Stimulated activated CD4-positive, alpha-beta T cell treated with anti-CD3 and anti-CD28 coated beads, Interleukin-4, amount 100 ng/mL, for 1 hour (primary cell): ENCODE data around the gene PFDN1.

Experiments used
- DNase-seq: peaks from one replicate; pipeline ENCODE4 v3.0.0-alpha.2; 2020

Gene PFDN1

DNA sequence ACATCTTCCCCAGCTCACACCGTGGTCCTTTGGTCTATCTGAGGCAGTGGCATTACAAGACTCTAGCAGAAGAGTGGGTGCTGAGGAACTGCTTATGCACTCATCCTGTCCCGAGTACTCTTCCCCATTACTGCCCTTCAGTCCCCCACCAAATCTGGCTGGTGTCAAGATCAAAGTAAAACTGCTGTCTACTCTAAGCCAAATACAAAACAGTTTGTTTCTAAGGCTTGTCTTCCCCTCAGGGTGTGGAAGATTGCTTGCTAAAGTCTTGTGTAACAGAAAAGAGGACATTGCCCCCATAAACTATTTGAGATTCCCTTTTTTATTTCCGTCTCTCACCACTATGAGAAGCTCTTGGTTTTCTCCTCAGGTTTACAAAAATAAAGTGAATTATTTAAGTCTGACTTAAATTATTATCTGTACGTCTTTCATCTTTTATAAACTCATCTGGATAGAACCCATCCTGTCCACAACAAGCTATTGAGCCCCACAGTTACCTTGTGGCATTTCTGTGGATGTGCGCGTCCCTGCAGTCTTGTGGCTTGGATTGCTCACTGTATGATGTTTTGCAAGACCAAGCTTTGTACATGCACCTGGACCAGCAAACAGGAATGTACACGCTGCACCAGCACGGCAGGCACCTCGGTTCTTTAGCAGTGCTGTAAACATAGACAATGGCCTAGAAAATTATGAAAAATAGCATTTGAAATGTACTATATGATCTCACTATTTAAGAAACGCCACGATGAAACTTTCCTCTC is 66.9 kb downstream of the PFDN1 start:
- DNase-seq, result no peak

DNA sequence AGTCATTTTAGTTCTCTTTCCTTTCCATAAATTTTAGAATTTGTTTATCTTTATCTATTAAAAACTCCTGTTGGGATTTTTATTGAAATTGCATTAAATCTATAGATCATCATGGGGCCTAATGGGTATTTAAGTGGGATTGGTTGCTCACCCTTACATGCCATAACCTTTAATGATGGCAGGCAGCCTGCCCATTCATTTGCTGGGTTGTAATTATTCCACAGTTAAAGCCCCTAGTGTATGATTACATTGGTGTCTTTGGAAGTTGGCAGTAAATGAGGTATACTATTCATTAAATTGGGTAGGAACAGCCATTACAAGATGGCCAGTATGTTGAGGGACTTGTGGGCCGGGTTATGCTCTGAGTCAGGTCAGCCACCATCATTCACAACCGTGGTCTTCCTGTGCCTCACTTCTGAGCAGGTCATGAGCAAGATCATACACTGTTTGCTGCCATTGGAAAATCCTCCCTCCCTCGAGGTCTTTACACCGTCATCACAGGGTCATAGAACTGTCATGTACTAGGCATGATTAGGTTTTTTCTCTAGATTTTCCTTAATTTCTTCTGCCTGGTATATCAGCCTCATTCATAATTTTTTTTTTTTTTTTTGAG is 68.4 kb downstream of the PFDN1 start:
- no peak for DNase-seq

DNA sequence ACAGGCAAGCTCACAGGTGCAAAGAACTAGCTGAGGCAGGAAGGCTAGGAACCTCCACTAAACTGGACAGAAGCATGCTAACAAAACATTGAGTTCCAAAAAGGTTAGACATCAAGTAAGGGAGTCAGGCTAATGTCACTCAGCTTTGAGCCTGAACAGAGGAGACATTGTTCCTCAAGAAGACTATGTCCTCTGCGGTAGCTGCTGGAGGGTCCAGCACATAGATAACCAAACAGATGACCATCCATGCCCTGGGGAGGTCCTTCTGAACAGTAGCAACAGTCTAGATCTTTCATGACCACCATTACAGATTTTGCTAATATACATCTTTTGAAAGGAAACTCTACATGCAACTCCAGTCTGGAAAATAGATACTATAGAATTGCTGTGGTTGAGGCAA is 70.2 kb downstream of the PFDN1 start:
- DNase-seq, result no peak

DNA sequence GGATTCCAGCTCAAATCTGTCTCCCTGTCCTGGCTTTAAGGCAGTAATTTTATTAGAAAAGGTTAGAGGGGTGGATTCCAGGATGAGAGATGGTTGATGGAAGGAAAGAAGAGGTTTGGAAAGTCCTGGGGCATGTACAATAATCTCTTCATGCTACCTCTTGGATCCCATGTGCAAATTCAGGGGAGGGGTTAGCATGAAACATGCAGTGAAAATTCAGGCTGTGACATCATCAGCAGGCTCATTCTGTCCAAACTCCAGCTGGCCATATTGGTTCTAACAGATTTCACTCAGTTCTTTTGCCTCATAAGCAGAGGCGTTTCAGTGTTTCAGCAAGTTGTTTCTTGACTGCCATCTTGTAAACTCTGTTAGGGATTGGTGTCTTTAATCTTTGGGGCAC is 72.5 kb downstream of the PFDN1 start:
- no peak for DNase-seq

DNA sequence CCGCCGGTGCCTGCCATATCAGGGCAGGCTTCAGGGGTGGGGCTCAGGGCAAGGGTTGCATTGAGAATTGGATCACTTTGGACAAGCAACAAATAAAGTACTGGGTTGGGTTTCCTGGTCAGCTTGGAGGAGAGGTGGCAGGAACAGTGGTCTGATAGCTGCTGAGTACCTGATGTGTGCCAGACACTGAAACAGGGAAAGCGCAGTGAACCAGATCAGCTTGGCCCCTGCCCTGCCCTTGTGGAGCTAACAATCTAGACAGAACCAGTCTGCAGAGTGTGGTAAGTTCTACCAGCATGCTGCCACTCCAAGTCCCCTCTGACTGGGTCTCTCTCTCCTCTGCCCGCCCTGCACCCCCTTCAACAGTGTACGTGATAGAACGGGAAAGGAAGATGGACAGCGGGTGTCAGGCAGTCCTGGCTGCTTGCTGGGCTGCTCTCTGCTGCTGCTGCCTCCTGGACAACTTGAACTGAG is 74.5 kb downstream of the PFDN1 start:
- no peak for DNase-seq

DNA sequence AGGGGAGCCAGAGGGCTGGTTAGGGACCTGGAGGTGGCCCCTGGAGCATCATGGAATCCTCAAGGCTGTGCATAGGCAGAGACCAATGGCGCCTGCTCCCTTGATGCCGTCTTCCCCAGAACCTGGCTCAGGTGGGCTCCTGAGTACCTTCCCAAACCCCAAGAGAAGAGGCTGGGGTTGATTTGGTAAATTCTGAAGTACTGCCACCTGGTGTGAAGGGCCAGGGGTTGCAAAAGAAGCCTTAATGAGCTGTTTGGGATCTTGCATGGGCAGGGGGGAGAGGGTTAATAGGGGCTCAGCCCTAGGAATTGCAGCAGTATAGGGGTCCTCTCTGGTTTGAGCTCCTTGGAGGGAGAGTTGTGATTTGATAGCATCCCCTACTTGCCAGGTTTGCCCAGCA is 75.9 kb downstream of the PFDN1 start:
- no peak for DNase-seq

DNA sequence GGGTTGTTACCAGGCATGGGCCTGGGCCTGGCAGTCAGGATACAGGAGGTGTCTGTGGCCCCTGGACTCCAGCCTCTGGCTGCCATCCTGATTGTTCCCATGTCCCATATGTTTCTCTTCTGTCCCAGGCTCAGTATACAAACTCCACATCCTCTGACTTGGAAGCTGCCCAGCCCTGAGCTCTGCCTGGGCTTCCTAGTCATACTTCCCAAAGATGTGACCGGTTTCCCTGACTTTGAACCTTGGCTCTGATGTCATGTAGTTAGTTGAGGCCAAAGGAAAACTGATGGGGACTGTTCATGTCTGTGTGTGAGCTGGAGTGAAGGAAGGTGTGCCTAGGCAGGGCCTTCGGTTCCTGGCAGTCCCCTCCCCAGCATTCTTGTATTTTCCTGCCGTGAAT is 77.5 kb downstream of the PFDN1 start:
- no peak for DNase-seq

DNA sequence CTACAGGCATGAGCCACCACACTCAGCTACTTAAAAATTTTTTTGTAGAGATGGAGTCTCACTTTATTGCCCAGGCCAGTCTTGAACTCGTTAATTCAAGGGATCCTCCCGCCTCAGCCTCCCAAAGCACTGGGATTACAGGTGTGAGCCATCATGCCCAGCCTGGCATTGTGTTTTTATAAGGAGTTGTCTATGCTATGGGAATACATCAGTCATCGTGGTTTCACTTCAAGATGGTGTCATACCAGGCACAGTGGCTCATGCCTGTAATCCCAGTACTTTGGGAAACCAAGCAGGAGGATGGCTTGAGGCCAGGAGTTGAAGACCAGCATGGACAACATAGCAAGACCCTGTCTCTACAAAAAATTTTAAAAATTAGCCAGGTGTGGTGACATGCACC is 78.2 kb downstream of the PFDN1 start:
- no peak for DNase-seq

DNA sequence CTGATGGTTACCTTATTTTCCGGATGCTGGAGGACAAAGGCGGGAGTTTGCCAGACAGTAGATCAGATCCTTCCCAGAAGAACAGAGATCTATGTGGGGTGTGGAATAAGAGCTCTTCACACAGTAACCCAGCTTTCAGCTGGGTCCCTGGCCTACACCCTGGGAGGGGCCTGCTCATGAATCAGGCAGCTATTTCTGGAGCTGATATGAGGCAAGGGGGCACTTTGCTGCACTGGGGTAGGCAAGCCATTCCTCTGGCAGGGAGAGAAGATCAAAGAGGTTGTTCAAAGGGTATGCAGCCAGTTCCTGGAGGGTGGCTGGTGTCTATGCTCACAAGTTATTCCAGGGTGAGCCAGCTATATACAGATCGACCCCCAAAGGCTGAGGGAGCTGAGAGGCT is 79.3 kb downstream of the PFDN1 start:
- no peak for DNase-seq

DNA sequence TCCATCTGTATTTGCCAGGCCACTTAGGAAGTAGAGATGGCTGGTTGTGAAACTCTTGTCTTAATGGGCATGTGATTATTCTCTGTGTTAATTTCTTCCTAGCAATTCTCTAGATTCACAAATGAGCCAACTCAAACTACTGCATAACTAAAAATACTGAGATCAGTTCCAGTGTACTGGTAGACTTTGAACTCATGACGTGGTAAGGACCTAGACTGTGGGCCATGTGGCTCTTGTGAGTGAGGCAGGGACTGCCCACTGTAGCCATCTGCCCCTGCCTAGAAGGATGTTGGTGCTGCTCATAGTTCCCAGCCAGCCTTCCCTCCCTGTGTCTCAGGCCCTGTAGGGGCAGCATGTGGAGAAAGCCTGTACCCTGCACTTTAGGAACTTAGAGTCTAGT is 80.5 kb downstream of the PFDN1 start:
- DNase-seq, result no peak

DNA sequence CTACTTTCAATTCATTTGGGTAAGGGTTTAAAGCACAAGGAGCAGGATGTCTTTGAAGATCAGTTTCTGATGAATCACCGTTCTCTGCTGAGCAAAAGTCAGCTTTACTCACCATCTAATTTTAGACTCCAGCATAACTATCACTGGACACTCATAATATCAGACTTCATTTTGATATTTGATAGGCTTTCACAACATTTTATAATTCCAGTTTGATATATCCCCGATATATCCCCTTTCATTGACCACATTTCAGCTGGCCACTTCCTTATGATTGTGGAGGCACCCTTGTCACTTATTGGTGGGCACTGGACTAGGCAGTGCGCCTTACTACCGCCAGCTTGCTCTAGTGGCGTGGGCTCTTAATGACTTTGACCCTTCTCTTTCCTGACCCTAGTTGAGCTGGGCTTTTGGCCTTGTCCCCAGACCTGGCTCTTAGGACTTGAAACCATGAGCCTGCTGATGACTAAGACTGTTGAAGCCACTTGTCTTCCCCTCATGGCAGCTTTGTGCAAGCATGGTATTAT is 81.1 kb downstream of the PFDN1 start:
- DNase-seq, result no peak

DNA sequence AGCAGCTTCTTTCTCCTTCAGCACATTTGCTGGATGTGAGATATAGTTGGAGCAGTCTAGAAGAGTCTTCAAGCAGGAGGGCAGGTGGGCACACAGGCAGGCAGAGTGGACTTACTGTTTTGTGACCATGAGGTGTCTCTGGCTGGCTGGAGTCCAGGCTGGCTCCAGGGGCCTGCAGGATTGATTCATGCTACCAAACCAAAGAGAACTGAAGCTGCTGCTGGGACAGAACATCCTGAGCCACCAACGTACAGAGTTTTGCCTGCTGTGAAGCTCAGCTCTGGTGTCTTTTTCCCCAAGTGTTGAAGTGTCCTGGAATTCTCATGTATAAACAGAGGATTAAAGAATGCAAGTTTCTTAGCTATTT is 82.2 kb downstream of the PFDN1 start:
- DNase-seq, result no peak

DNA sequence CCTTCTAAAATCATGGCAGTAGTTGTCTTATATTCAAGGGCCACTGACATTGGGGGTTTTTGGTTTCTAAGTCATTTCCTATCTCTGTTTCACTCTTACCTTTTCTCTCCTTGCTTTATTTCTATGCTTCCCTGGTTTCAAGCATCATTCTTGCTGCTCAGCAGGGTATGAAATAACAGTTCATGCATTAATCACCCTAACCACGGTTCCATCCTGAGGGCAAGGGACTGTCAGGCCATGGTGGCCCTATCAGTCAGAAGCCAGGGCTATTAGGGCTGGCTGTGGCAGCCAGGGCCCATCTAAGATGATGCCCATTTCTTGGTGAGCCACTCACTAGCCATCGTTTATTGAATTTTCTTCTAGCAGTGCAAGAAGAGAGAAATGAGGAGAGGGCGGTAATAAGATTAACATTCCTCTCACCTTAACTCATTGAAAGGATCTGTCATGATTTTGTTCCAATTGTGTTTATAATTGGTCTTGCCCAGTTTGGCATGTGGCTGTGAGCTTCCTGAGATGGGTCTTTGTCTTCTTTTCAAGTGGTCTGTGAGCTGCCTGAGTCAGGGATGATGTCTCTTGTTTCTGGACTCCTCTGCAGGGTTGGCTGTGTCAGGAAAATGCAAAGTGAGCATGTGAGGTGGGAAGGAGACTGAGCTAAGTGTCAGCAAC is 82.7 kb downstream of the PFDN1 start:
- no peak for DNase-seq

DNA sequence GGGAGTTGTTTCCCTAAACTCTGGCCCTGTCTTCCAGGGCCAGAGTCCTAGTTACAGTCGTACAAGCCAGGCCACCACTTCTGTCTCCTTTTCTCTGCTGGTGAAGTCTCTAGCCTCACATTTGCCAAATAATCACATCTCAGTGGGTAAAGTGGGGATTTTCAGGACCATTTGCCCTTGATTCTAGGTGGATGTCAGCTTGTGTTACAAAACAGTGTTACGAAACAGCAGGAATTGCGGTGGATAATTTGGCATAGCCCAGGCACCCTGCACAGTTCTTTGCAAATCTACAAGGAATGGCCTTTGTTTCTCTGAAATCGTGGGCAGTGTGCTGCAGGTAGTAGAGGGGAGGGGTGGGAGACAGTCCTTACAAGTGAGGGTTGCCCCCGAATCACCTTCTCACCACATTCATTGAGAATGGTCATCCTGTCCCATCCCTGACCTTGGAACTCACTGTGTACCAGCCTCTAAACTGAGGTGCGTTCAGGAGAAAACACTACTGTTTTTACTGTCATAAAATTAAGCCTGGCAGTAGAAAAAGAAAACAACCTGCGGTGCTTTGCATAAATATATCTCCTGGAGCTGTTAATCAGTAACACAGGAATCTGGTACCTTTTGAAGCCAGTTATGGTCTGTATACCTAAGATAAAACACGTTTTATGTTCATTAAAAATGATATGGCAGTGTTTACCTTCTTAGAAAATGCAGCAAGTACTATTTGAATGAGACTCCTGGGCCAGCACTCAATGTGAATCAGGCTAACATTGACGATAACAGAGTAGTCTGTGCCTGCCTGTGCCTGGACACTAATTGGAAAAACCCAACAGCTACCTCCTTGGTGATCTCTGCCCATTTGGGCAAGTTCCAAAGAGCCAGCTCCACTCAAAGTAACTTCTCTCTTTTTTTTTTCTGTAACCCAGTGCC is 83.6 kb downstream of the PFDN1 start:
- DNase-seq, result no peak

DNA sequence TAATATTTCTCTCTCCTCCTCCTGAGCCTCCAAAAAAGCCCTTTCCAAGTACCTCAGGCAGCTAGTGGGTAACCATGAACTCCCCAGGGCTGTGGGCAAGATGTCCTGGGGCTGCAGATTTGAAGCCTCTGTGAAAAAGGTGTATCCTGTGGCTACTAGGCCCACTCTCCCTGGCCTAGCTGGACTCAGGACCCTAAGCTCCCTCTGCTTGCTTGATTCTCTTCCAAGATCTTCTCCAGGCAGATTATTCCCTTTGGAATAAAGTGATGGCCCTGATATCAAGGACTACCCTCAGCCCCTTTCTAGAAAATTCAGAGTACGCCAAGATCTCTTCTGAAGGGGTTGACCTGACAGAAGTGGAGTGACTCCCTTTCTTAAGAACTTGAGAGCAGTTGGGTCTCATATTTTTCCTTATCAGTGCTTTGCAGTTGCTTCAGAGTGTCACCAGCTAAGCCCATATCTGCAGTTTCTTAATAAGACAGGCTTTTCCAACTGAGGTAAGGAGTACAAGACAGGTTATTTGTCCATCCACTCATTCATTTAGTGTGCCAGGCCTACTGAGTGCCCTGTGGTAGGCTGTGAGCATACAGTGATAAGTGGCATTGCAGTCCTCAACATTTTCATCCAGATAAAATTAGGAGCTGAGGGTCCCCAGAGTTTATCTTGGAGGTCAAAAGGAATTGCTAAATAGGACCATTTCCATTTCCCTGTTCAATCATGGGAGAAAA is 85.4 kb downstream of the PFDN1 start:
- no peak for DNase-seq

DNA sequence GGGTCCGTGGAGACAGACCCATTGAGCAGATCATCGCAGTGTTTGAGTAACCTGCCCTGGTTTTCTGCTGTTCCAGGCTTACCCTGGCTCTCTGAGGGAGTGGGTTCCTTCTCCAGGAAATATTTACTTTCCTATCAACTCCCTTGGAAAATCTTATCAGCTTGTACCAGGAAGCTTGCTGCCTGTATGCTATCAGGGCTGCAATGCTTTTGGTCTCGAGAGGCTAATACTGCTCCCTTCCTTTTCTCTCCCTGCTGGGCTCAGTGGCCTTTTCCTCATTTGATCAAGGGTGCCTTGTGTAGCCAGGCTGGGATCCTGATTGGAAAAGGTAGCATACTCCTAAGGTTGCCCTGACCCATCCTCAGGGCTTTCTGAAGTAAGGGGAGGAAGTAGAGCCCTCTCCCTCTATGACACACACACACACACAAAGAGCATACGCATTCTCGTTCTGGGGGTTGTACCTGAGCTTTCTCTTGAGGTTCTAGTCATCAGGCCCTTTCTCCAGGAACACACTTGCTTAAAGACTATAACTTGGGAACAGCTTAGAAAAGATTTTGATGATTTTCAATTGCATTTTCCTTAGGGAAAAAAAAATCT is 86.3 kb downstream of the PFDN1 start:
- DNase-seq, result no peak

DNA sequence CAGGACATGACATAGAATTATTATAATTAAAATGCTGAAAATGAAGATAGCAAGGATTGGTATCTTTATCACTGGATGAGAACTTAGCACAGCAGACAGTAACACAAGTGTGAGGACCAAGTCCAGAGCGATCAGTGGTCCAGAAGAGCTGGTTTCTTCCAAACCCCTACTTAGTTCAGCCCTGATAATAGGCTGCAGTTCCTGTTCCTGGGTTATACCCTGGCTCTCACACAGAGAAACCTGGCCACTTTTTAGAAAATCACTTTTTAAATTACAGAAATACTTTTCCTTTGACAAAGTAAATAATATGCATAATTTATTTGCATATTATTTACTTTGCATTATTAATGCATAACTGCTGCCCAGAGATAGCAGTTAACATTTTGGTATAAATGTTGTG is 87.6 kb downstream of the PFDN1 start:
- no peak for DNase-seq

DNA sequence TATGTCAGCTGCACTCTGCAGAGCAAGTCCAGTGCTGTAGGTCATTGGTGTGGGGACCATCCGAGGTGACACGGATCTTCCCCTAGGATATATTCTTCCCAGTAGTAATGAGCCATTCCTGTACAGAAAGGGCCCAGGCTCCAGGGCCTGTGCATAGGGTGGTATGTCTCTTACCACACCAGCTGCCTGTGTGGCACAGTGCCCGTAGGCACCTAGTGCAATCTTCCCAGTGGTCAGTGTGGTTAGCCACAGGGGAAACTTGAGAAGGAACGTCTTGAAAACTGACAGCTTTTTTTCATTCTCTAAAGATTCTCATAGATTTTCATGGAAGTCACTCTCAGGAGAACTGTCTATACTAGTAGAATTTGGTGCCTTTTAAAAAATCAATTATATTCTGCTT is 88.1 kb downstream of the PFDN1 start:
- DNase-seq, result no peak

DNA sequence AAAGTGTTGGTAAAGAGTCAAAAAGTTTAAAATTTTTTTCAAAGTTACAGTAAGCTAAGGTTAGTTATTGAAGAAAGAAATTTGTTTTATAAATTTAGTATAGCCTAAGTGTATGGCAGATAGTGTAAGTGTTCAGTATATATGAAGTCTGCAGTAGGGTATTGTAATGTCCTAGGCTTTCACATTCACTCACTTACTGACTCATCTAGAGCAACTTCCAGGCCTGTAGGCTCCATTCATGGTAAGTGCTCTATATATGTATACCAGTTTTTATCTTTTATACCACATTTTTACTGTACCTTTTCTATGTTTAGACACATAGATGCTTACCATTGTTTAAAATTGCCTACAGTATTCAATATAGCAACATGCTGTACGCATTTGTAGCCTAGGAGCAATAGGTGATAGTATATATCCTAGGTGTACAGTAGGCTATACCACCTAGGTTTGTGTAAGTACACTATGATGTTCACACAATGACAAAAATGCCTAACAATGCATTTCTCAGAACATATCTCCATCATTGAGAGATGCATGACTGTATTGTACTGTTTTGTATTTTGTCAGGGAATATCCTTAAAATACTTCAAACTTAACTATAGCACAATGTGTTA is 89.4 kb downstream of the PFDN1 start:
- no peak for DNase-seq

DNA sequence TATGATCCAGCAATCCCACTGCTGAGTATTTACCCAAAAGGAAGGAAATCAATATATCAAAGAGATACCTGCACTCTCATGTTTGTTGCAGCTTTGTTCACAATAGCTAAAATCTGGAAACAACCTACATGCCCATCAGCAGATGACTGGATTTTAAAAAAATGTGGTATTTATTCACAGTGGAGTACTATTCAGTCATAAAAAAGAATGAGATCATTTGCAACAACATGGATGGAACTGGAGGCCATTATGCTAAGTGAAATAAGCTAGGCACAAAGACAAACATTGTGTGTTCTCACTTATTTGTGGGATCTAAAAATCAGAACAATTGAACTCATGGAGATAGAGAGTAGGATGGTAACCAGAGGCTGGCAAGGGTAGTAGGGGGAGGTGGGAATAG is 94.8 kb downstream of the PFDN1 start:
- no peak for DNase-seq

DNA sequence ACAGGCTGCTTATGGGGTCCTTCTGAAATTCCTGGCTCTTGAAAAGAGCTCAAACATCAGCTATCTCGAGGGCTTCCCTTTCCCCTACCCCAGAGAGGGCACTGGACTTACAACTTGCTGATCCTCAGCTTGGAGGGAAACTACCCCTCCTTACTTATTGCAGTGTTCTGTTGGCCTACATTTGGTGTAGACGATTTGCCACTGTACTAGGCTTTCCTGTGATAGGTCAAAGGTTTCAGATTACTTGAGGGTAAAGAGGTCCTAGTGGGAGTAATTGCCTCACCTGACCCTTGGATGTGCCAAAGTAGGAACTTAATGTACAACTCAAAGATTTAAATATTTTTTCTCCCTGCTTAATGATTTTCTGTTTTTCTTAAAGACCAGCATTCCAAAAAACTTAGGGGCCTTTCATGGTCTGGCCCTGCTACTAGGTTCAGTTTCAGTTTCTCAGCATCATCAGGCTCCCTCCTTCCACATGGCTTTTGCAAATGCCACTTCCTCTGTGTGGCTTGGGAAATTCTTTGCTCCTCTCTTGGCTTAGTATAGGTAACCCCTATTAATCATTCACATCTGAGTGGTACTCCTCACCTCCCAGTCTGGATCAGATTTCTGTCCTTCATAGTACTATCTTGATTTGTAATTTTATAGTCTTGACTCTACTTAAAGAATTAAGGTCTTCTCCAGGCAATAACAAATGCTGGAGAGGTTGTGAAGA is 95.5 kb downstream of the PFDN1 start:
- no peak for DNase-seq
